Prostate gland (tissue), 2 donors: ENCODE data around the gene TNRC6C. TPM values are rescaled to one million over a fixed set of nuclear protein-coding genes. Genes with fewer than 3 reads are reported as not detected.

ENCODE experiments used
- DNase-seq: peaks from one replicate; pipeline ENCODE4 v3.0.0-alpha.2; 2019; ENCODE audit warnings: low spot score
- H3K27ac ChIP-seq, 2 donors: fragments of 200-600 bp; sonication (generic); 2 replicates each; pipeline ENCODE4 v1.5.1; 2017 to 2019
- H3K27me3 ChIP-seq: fragments of 200-600 bp; sonication (generic); replicated peaks from 2 replicates; pipeline ENCODE4 v1.5.1; 2019; ENCODE audit not compliant: insufficient read depth
- H3K36me3 ChIP-seq, 2 donors: fragments of 200-600 bp; sonication (generic); 1 replicate in 1 of 2; 2 replicates in 1 of 2; pipeline versions ENCODE4 v1.5.1 to v1.8.1; 2017 to 2019
- H3K4me1 ChIP-seq: fragments of 200-600 bp; sonication (generic); replicated peaks from 2 replicates; pipeline ENCODE4 v1.5.1; 2019
- H3K4me3 ChIP-seq, 2 donors: fragments of 200-600 bp; sonication (generic); 2 replicates each; pipeline ENCODE4 v1.5.1; 2017 to 2019
- H3K9me3 ChIP-seq: fragments of 200-600 bp; sonication (generic); 2 replicates; pipeline ENCODE4 v1.5.1; 2017
- CTCF ChIP-seq, 4 experiments: fragments of 200-600 bp in 2 of 4; fragments of 450-650 bp in 2 of 4; sonication (generic) in 2 of 4; IDR thresholded peaks; 1 replicate in 3 of 4; 2 replicates in 1 of 4; pipeline ENCODE4 v1.5.1; 2016 to 2019; ENCODE audit warnings: antibody characterized with exemption in 4 of 4, mild to moderate bottlenecking in 2 of 4, moderate library complexity in 2 of 4
- POLR2A ChIP-seq: fragments of 450-650 bp; IDR thresholded peaks from one replicate; pipeline ENCODE4 v1.6.1; 2016; ENCODE audit warnings: antibody characterized with exemption, mild to moderate bottlenecking
- POLR2AphosphoS5 ChIP-seq: sonication (generic); formaldehyde crosslinking; IDR thresholded peaks from one replicate; pipeline ENCODE4 v1.6.1; 2017; ENCODE audit warnings: antibody characterized with exemption
- WGBS: methylation state at CpG from one replicate; pipeline ENCODE4 v1.1.5; 2018; 5-methylcytosine and 5-hydroxymethylcytosine counted together
- intact Hi-C: fragments of 100-400 bp; cut with DNase I; formaldehyde crosslinking; loops from one replicate; pipeline ENCODE4 v1.14.2; 2022
- total RNA-seq, 2 donors: library from RNA; depleted of rRNA; stranded (reverse); fragments of >200 nt; gene quantifications; one replicate each; pipeline ENCODE4 v1.1.0, GENCODE V29; 2016

The TNRC6C gene
- total RNA-seq, 2 donors from 2014 or later: 15.5 to 29.7 TPM

DNA sequence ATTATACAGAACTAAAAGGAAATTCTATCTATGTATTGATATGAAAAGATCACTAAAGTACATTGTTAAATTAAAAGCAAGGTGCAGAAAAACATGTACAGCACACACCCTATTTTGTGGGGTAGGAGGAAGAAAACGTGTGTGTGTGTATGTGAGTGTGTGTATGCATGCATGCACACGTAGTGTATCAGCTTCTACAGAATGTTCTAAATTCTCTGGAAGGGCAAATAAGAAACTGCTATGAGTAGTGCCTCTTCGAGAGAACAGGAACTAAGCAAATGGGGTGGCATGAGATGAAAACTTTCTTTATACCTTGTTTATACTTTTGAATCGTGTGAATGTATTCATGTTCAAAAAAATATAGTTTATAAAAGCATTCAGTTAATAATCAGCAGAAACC is 111.2 kb downstream of the TNRC6C start:
- DNase-seq: no peak
- no peaks in the 10 kb centered on the region for H3K27me3 ChIP-seq
- H3K9me3 ChIP-seq: no peaks in the 10 kb centered on the region
- no peak overlapping the region for H3K27ac ChIP-seq
- H3K4me1 ChIP-seq: no peaks in the 10 kb centered on the region
- TF ChIP-seq CTCF (IDR thresholded peaks at IDR 0.05) (no peak), POLR2A (no peak), POLR2AphosphoS5 (no peak)
- H3K36me3 ChIP-seq: peaks cover 0 to 3% of the 10 kb centered on the region in 2 donors
- H3K4me3 ChIP-seq: no peak overlapping the region
- 59% methylated on average over 4 of the region's 4 CpGs for whole genome bisulfite sequencing
- intact Hi-C loops: no loop called here

DNA sequence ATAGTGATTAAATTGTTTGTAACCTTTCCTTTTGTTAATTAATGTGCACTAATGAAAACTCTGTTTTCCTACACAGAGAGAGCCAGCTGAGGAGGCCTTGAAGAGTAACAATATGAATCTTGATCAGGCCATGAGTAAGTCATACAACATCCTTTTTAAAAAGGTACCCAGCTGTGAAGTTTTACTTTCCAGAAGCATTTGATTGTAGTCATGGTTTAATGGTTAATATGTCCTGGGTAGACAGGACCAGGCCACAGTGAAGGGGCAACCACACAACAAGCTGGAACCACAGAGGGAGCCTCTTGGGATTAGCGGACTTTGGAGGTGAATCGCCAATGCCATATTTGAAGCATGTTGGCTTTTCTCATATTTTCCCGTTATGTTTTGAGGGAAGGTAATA is 114.5 kb downstream of the TNRC6C start:
- H3K27me3 ChIP-seq: no peaks in the 10 kb centered on the region
- DNase-seq: no peak
- no peaks in the 10 kb centered on the region for H3K9me3 ChIP-seq
- no peak for TF ChIP-seq POLR2AphosphoS5
- no peak for TF ChIP-seq CTCF (IDR thresholded peaks at IDR 0.05)
- no peak for TF ChIP-seq POLR2A
- H3K4me1 ChIP-seq: no peaks in the 10 kb centered on the region
- intact Hi-C loops: no loop called here
- H3K4me3 ChIP-seq: no peak overlapping the region
- H3K27ac ChIP-seq: no peak overlapping the region
- 96% methylated on average over 3 of the region's 3 CpGs for WGBS
- H3K36me3 ChIP-seq: peaks cover 0 to 3% of the 10 kb centered on the region in 2 donors

DNA sequence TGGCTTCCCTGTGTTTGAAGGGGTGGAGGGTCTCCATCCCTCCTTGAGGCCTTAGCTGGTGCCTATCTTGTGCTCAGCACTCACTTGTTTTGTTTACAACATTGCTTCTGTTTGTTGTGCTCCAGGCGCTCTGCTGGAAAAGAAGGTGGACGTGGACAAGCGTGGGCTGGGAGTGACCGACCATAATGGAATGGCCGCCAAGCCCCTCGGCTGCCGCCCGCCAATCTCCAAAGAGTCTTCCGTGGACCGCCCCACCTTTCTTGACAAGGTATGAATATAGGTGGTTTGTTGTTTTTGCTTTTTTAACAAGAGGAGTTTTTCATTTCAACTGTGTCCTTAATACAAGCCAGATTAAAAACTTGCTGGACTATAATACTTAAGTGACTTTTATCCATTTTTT is 116.5 kb downstream of the TNRC6C start:
- no peak for DNase-seq
- H3K36me3 ChIP-seq: peaks cover 0 to 3% of the 10 kb centered on the region in 2 donors

DNA sequence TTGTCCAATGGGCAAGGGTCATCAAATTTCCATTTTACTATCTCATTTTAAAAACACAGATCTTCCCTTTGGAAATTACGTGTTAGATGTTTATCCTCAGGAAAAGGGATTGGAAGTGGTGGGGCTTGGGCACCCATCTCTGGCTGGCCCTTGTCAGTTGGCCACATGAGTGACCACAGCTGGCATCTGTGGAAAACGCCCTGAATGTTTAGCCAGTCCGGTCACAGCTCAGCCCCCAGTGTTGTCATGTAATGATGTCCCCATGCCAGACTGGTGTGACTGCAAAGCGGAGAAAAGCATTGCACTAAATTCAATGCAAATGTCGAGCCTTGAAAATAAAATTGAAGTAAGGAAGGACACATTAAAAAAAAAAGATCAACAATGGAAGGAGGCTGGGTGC is 117.0 kb downstream of the TNRC6C start:
- peaks cover 0 to 3% of the 10 kb centered on the region in 2 donors for H3K36me3 ChIP-seq
- WGBS: 90% methylated on average over 5 of the region's 5 CpGs
- no peak overlapping the region for H3K4me3 ChIP-seq

More for the DNA sequence above, 116.5 kb downstream of the TNRC6C start:
- intact Hi-C loops: no loop called here
- H3K27me3 ChIP-seq: no peaks in the 10 kb centered on the region
- TF ChIP-seq POLR2A (no peak), CTCF (IDR thresholded peaks at IDR 0.05) (no peak), POLR2AphosphoS5 (no peak)
- H3K9me3 ChIP-seq: no peaks in the 10 kb centered on the region
- H3K27ac ChIP-seq: no peak overlapping the region
- no peaks in the 10 kb centered on the region for H3K4me1 ChIP-seq
- no peak overlapping the region for H3K4me3 ChIP-seq
- WGBS: 93% methylated on average over 10 of the region's 10 CpGs

More for the DNA sequence above, 117.0 kb downstream of the TNRC6C start:
- Histone ChIP-seq H3K27me3 (no peaks in the 10 kb centered on the region), H3K27ac (no peak overlapping the region), H3K4me1 (no peaks in the 10 kb centered on the region), H3K9me3 (no peaks in the 10 kb centered on the region)
- DNase-seq: no peak
- no peak for TF ChIP-seq POLR2A
- no peak for TF ChIP-seq POLR2AphosphoS5
- TF ChIP-seq CTCF (IDR thresholded peaks at IDR 0.05): no peak
- intact Hi-C loops: no loop called here
